GM19395 (cell line): ENCODE data around the gene RNF20.
"Not testable (repeated sequence)": the region's sequence is repeated elsewhere in the genome, so short reads cannot be mapped to it uniquely, and the experiment has no call there.

Source experiments
- ATAC-seq: cut with Tn5 transposase; IDR thresholded peaks from one replicate; pipeline ENCODE4 v1.9.1; 2021; ENCODE audit warnings: mild to moderate bottlenecking, moderate library complexity; ENCODE audit not compliant: unreplicated experiment

The RNF20 gene

DNA sequence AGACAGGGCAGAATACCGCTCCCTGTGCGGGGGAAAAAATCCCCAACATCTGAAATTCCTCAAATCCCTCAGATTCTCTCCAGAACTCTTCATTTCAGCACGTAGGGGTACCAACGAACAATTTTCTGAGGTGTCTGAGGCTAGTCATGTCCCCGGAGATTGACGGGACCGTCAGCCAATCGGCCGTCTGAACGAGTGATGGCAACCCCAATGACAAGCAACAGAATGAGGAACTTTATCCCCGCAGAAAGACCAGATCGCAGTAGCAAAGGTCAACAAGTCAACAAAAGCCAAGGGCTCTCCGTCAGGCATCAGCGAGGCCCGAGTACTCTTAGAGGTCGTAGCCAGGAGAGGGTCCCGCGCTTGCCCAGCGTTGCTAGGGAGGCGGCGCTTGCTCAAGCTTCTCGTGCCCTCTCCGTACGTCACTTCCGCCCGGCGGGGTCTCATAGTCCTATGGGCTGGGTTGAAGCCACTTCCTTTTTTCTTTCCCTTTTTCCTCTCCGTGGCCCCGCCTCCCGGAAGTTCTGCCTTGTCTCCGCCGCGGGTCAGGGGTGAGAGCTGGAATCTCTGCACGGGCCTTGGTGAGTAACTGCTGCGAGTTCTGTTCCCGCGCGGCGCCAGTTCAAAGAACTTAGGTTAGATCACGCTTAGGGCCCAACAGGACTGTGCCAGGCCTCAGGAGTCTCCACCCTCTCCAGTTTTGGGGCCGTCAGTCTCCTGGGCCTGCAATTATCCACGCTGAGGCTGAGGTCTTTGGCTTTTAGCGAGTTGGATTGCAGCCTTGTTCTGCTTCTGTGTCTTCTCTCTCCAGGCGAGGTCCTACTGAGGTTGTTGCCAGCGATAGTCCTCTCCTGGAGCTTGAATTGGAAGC, at the start of gene RNF20:
RNF20 (plus strand) TSS at position 520 of the 871 bp plus-strand sequence. CDS start 1,571 bp downstream, outside the sequence.
- peak; percentile 98 for ATAC-seq

DNA sequence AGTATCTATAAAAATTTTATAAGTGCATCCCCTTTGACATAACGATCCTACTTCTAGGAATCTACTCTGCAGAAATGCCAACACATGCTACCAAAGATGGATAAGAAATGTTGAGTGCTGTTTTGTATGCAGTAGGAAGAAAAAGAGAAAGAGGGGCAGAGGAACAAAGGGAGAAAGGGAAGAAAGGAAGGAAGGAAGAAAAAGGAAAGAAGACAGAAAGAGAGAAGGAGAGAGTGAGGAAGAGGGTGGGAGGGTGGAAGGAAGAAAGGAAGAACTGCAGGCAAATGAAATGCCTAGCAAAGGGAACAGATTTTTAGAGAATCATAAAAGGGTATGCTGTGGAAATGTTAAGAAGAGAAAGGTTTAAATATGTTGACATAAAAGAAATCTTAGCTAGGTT, 49.6 kb upstream of the RNF20 start:
- ATAC-seq = no peak

GRCh38 chr9:101485924-101486692, 47.5 kb upstream of the RNF20 start:
- ATAC-seq = no peak

- ATAC-seq = no peak
Observed at GRCh38 chr9:101486693-101487442, 46.8 kb upstream of the RNF20 start.

- ATAC-seq = no peak
Observed at GRCh38 chr9:101487443-101487840, 46.2 kb upstream of the RNF20 start.

DNA sequence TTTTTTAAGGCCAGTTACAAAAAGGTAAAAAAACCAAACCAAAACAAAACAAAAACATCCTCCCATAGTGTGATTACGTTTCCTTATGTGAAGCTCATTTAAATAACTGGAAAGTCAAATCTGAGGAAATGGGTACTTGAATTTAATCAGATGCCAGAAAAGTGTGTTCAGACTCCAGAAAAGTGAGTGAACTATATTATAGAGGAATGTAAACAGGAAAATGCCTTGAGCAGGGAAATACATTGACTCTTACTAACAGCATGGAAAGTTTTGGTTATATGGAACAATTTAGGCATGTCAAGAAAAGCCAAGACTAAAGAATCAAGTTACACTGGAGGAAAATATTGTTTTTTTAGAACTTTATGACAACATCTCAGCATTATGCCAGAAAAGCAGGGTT, 37.8 kb upstream of the RNF20 start:
- no peak for ATAC-seq

DNA sequence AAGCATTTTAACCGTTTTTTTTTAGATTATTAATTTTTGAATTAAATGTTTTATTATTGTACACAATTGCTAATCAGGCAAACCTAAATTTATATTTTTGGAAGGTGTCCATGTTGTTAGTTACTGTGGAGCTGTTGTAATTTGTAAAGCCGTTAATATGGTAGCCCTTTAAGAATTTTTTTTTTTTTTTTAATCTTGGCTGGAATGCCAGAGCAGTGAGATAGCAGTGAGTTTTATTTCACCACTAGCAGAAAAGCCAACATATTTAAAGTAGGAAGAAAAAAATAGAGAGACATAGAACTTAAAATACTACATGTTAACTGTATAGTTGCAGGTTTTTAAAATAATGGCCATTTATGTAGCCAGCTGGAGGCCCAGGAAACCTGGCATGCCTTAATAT, 35.3 kb upstream of the RNF20 start:
- no peak for ATAC-seq

GRCh38 chr9:101504188-101504587, 29.5 kb upstream of the RNF20 start:
- no peak for ATAC-seq

DNA sequence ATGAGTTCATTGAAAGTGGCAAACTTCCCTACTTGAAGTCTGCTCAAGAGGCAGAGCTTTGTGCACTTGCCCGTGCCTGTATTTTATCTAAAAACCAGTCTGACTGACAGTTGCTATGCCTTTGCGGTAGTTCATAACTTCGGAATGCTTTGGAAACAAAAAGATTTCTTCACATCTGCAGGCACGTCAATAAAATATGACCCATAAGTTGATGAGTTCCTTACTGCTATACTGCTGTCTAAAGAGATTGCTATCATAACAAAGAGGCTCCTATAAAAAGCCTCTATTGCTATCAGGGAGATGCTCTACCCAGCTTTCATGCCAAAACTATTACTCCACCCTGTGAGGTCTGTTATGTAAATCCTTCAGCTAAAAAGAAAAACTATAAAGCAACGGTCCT, 25.4 kb upstream of the RNF20 start:
- no peak for ATAC-seq

- ATAC-seq = no peak
Observed at GRCh38 chr9:101509572-101509971, 24.1 kb upstream of the RNF20 start.

DNA sequence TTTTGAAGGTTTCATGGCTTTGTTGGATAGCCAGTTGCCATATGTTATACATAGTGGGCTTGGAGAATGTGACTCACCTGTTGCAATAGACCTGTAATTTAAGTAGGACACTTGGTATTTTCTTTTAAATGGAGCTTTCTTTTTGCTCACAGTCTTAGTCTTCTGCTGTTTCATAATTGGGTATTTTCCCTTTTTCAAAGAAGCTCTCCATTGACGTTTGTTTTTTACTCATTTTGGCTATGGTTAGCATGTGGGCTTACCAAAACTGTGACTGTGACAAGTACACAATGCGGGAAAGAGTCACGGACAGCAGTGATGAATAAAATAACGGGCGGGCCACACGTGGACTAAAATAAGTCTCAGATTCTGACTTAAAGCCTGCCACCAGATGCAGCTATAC, 23.2 kb upstream of the RNF20 start:
- ATAC-seq = no peak

DNA sequence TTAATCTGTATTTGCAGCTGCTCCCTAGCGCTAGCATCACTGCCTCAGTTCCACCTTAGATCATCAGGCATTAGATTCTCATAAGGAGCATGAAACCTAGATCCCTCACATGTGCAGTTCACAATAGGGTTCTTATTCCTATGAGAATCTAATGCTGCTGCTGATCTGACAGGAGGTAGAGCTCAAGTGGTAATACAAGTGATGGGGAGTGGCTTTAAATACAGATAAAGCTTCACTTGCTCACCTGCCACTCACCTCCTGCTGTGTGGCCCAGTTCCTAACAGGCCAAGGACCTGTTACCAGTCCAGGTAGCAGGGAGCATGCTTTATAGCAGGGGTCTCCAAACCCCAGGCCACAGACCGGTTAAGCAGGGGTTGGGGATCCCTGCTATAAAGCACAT, 22.6 kb upstream of the RNF20 start:
- no peak for ATAC-seq

DNA sequence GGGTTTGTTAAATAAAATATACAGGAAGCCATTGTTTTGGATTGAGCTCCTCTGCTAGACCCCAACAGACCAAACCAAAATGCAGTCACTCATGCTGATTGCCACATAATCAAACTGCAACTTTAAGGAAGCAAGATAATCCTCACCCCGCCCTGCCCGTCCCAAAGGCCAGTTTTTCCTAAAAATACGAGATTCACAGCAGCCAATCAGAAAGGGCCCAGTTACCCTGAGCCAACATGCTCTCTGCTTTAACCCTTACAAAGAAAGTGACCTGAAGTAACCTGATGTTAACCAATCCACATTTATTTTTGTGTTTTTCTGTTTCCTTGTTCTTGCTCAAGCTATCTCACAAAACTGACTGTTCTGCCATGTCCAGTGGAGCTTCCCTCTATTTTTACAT, 21.5 kb upstream of the RNF20 start:
- no peak for ATAC-seq

DNA sequence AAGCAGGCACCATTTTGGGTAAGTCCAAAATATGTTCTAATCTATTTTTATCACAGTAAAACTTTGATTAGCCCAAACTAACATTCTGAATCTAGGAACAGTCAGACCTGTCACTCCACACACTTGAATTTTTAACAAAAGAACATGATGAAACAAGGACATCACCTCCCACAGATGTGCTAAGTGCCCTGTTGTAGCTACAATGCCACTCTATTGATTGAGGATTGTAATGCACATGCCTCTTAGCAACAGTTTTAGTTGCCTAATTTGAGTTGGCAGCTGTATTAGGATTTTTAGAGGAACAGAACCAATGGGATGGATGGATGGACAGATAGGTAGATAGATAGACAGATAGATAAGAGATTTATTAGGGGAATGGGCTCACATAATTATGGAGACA, 20.3 kb upstream of the RNF20 start:
- ATAC-seq = no peak

- no peak for ATAC-seq
Observed at GRCh38 chr9:101514071-101514470, 19.6 kb upstream of the RNF20 start.

GRCh38 chr9:101516655-101517054, 17.0 kb upstream of the RNF20 start:
- ATAC-seq = no peak

- ATAC-seq = not testable (repeated sequence)
Observed at GRCh38 chr9:101518489-101518888, 15.2 kb upstream of the RNF20 start.

GRCh38 chr9:101524371-101524770, 9.3 kb upstream of the RNF20 start:
- ATAC-seq = no peak

DNA sequence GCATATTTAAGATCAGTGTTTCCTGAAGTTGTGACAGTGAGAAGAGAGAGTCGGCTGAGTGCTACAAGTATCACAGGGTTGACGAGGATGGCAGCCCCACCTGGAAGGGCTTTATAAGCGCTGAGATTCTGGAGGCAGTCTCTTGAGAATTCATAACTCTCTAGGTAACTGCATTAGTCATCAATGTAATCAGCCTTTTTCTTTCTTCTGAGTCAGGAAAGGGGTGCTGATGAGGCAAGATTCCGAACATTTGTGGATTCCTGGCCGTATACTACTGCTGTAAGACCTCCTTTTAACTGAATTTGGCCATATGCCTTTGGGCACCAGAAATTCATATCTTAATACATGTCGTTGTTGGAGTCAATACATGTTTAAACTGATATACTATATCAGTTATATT, 6.6 kb upstream of the RNF20 start:
- ATAC-seq = no peak

GRCh38 chr9:101528015-101528414, 5.6 kb upstream of the RNF20 start:
- no peak for ATAC-seq

- peak; percentile 46 for ATAC-seq
Observed at GRCh38 chr9:101530076-101530711, 3.5 kb upstream of the RNF20 start.
